HG02943 (cell line): ENCODE measurements around the gene PDLIM7.

Experiments
- ATAC-seq: cut with Tn5 transposase; IDR thresholded peaks from one replicate; pipeline ENCODE4 v1.9.1; 2021; ENCODE audit warnings: mild to moderate bottlenecking, low read depth, moderate library complexity; ENCODE audit not compliant: unreplicated experiment

The PDLIM7 gene

GRCh38 chr5:177447611-177448243, 49.7 kb downstream of the PDLIM7 start:
- no peak for ATAC-seq

DNA sequence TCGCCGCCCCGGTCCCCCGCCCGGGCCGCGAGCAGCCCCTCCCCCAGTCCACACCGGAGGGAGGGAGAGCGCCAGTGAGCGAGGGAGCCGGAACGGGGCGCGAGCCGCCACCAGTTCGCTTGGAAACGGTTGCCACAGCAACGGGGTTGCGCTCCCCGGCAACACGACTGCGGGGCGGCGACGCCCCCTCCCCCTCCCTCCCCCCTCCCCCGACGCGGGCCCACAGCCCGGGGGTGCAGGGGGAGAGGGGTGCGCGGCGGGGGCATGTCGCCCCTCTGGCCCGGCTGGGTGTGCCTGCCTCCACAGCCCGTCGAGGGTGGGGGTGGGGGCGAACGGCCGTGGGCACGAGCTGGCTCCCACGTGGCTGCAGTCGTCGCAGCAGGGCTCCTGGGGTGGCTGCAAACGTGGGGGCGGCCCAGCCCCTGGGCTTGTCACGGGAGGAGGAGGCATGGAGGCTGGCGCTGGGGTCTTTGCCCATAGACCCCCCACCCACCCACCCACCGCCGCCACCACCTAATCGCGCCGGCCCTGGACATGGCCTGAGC, 50.3 kb downstream of the PDLIM7 start:
- ATAC-seq: no peak

DNA sequence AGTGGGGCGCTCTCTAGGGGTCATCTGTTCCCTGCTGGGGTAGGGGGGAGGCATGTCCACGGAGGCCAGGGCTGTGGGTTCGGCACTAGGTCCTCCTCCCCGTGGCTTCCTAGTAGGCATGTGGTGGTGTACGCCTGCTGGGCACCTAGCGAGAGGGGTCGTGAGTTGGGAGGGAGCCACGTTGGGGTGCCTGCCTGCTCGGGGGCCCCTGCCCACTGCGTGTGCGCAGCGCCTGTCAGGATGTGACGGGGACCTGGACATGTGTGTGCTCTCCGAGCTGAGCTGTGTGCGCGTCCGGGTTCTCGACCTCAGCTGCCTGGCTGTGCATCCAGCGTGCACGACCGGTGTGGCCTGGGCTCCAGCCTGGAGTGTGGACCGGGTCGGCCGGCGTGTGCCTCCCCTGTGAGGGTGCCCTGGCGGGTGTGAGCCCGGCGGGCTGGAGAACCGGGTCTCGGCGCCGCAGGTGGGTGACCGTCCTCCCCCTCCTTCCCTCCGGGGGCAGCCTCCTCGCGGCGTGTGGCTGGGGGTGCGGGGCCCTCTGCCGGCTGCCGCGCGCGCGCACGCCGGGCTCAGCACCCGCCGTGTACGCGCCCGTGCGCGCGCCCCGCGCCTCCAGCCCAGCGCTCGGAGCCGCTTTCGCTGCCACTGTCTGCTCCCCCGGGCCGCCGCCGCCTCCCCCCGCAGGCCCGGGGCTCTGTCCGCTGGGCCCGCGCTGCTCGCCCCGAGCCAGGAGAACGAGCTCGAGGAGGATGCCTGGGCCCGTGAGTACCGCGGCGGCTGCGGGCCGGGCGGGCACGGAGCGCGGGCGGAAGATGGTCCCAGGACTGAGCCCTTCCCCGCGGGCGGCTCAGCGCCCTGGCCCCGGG, 51.0 kb downstream of the PDLIM7 start, which contains the start of gene PRR7:
PRR7 (plus strand) TSS at position 615 of the 866 bp plus-strand sequence. CDS start 8,254 bp downstream, outside the sequence.
- no peak for ATAC-seq

GRCh38 chr5:177445917-177446199, 51.5 kb downstream of the PDLIM7 start:
- ATAC-seq: no peak

DNA sequence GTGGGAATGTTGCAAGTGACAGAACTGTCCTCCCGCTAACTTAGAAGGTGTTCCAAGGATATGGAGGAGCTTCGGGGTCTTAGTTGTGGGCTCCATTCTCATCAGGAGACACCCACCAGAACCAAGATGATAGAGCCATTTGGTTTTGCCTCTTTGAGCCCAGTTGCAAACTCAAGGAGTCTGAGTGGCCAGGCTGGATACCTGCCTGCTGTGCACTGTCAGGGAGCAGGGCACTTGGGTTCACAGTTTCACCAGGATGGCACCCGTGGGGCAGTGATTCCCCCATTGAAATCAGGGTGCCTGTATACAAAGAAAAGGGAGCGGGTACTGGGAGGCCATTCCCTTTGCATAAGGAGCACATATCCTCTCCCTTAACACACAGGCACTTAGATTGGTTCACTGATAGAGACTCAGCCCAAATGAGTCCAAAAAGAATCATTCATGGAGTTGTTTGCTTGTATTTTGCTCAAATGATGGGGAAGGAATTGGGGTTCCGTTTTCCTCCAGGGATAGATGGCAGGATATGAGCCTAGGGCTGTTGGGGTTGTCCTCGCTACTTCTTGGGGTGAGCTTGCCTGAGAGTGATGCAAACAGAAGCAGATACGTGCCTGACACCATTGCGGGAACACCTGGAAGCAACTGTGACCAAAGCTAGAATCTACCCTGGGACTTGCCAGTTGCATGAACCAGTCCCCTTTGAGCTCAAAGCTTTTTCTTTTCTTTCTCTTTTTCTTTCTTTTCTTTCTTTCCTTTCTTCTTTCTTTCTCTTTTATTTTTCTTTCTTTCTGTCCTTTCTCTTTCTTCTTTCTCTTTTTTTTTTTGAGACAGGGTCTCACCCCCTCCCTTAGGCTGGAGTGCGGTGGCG, 52.1 kb downstream of the PDLIM7 start:
- no peak for ATAC-seq

GRCh38 chr5:177444106-177445051, 53.0 kb downstream of the PDLIM7 start:
- ATAC-seq: no peak

- ATAC-seq: no peak
Measured at GRCh38 chr5:177443144-177443983, 54.0 kb downstream of the PDLIM7 start.

DNA sequence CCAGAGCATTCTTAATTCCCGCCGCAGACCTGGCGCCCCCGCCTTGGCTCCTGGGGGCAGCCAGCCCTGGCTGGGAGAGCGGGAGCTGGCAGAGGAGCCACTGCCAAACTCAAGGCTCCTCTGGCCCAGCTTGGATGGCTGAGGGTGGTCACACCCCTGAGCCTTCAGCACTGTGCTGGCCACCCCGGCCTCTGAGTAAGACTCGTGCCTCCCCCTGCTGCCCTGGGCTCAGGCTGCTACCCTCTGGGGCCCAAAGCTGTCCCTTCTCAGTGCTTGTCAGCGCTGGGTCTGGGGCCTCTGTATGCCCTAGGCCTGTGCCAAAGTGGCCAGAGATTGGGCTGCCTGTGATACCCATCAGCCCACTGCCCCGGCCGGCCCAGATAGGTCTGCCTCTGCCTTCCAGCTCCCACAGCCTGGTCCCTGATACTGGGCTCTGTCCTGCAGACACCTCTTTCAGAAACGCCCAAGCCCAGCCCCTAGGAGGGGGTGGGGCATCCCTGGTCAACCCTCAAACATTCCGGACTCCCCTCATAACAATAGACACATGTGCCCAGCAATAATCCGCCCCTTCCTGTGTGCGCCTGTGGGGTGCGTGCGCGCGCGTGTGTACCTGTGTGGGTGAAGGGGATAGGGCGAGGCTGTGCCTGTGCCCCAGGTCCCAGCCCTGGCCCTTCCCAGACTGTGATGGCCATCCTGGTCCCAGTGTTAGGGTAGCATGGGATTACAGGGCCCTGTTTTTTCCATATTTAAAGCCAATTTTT, 55.2 kb downstream of the PDLIM7 start:
- no peak for ATAC-seq

- no peak for ATAC-seq
Measured at GRCh38 chr5:177440990-177441780, 56.2 kb downstream of the PDLIM7 start.

GRCh38 chr5:177440211-177440989, 57.0 kb downstream of the PDLIM7 start:
- no peak for ATAC-seq

- ATAC-seq: no peak
Measured at GRCh38 chr5:177439518-177440053, 57.8 kb downstream of the PDLIM7 start.

DNA sequence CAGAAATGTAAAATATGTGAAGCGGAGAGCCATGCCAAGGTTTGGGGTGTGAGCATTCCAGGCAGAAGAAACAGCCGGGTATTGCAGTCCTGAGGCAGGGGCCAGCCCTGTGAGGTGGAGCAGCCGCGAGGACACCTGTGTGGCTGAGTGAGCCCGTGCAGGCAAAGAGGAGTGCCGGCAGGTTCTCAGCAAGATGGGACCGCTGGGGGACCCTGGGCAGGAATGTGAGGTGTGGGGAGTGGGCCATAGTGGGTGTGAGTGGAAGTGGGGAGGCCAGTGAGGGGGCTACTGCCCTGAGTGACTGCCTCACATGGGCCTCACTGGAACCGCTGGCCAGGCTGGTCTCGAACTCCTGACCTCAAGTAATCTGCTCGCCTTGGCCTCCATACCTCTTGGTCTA, 58.9 kb downstream of the PDLIM7 start:
- no peak for ATAC-seq

DNA sequence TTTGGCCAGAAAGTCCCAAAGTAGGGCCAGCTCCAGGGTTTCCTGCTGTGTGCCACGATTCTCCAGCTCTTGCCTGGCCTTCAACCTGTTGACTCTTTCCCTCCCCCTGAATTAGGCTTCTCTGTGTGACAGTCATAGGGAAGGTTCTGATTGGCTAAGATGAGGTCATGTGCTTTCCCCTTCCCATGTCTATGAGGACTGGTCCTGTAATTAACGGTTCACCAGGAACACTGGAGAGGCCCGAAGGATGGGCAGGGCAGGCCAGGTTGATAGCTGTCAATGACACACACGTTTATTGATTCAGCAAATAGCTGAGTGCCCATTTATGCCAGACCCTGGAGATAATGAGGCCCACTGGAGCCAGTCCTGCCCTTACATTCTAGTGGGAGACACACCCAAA, 59.8 kb downstream of the PDLIM7 start:
- no peak for ATAC-seq

- no peak for ATAC-seq
Measured at GRCh38 chr5:177435847-177436536, 61.4 kb downstream of the PDLIM7 start.

GRCh38 chr5:177434942-177435738, 62.3 kb downstream of the PDLIM7 start:
- no peak for ATAC-seq
